Measurements from ENCODE around the gene EVI5.

The EVI5 gene

GRCh38 chr1:92505015-92505692 lies 279.8 kb downstream of the EVI5 start:
- DNase-seq: no peak

GRCh38 chr1:92504291-92505014 lies 280.5 kb downstream of the EVI5 start:
- DNase-seq: no peak

GRCh38 chr1:92503926-92504285 lies 281.0 kb downstream of the EVI5 start:
- no peak for DNase-seq

- no peak for DNase-seq
Observed at GRCh38 chr1:92503043-92503925, 281.6 kb downstream of the EVI5 start.

- peak in 1 of 2 experiments; percentile 3 for DNase-seq
Observed at GRCh38 chr1:92502247-92502646, 282.7 kb downstream of the EVI5 start.

- no peak for DNase-seq
Observed at GRCh38 chr1:92500552-92500951, 284.4 kb downstream of the EVI5 start.

GRCh38 chr1:92495392-92496063 lies 289.4 kb downstream of the EVI5 start:
- DNase-seq: no peak

GRCh38 chr1:92494485-92495141 lies 290.3 kb downstream of the EVI5 start:
- no peak for DNase-seq

GRCh38 chr1:92493139-92493538 lies 291.8 kb downstream of the EVI5 start:
- no peak for DNase-seq

- no peak for DNase-seq
Observed at GRCh38 chr1:92488832-92489231, 296.1 kb downstream of the EVI5 start.

GRCh38 chr1:92488416-92488815 lies 296.5 kb downstream of the EVI5 start:
- no peak for DNase-seq

- no peak for DNase-seq
Observed at GRCh38 chr1:92487078-92487605, 297.8 kb downstream of the EVI5 start.

GRCh38 chr1:92486251-92487077 lies 298.4 kb downstream of the EVI5 start, which contains the start of gene GFI1:
TSS of gene GFI1 (minus strand) at chr1:92486925. CDS start at chr1:92483487, 3,438 bp downstream.
- DNase-seq: no peak

- DNase-seq: no peak
Observed at GRCh38 chr1:92485381-92486250, 299.3 kb downstream of the EVI5 start.

GRCh38 chr1:92484472-92485380 lies 300.2 kb downstream of the EVI5 start:
- no peak for DNase-seq

- DNase-seq: no peak
Observed at GRCh38 chr1:92483610-92484471, 301.1 kb downstream of the EVI5 start.

GRCh38 chr1:92482665-92483609 lies 302.0 kb downstream of the EVI5 start:
- DNase-seq: no peak

Measured in SW 1271 (cell line).